Ishikawa (cell line): ENCODE results near the gene SLC35G6.

Experiments used
- CEBPB ChIP-seq: IDR thresholded peaks from 2 replicates; pipeline ENCODE4 v1.6.1; 2012
- CREB1 ChIP-seq: IDR thresholded peaks from 2 replicates; pipeline ENCODE4 v1.6.1; 2012; ENCODE audit warnings: low read depth
- EGR1 ChIP-seq: IDR thresholded peaks from 2 replicates; pipeline ENCODE4 v1.6.1; 2012
- EP300 ChIP-seq: IDR thresholded peaks from 2 replicates; pipeline ENCODE4 v1.6.1; 2012; ENCODE audit warnings: borderline replicate concordance
- FOXM1 ChIP-seq: IDR thresholded peaks from 2 replicates; pipeline ENCODE4 v1.6.1; 2012; ENCODE audit warnings: low read depth, borderline replicate concordance
- NFIC ChIP-seq: IDR thresholded peaks from 2 replicates; pipeline ENCODE4 v1.6.1; 2012
- RAD21 ChIP-seq: IDR thresholded peaks from 2 replicates; pipeline ENCODE4 v1.6.1; 2012; ENCODE audit warnings: low read depth
- TAF1 ChIP-seq: IDR thresholded peaks from 2 replicates; pipeline ENCODE4 v1.6.1; 2012; ENCODE audit warnings: low read depth, mild to moderate bottlenecking
- USF1 ChIP-seq: IDR thresholded peaks from 2 replicates; pipeline ENCODE4 v1.6.1; 2012
- YY1 ChIP-seq: IDR thresholded peaks from 2 replicates; pipeline ENCODE4 v1.6.1; 2012; ENCODE audit warnings: low read depth
- TF ChIP-seq, protein P1 (sequence below): IDR thresholded peaks from 2 replicates; pipeline ENCODE4 v1.6.1; 2012

SLC35G6 gene

DNA sequence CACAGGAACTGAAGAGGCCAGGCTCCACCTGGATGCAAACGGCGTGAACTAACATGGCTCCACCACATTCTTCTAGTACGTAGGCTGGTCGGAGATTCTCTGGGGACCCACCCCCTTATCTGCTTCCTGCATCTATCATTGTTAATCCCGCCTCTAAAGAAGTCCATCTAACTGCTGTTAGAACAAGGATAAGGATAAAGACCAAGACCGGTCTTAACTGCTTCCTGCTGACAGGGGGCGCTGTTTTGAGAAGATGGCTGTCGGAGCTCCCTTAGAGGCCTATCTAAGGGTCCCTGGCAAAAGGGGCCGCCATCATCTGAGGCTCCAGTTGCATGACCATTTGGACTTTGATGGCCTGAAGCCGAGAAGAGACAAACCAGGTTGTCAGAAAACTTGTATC, 41.8 kb downstream of the SLC35G6 start:
- TF ChIP-seq CREB1 = no peak
- TF ChIP-seq, protein P1, sequence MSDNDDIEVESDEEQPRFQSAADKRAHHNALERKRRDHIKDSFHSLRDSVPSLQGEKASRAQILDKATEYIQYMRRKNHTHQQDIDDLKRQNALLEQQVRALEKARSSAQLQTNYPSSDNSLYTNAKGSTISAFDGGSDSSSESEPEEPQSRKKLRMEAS = no peak
- TF ChIP-seq RAD21 = peak; percentile 29; the same call in 1 of the 2 replicates
- TF ChIP-seq YY1 = peak; percentile 56; the same call in 1 of the 2 replicates

DNA sequence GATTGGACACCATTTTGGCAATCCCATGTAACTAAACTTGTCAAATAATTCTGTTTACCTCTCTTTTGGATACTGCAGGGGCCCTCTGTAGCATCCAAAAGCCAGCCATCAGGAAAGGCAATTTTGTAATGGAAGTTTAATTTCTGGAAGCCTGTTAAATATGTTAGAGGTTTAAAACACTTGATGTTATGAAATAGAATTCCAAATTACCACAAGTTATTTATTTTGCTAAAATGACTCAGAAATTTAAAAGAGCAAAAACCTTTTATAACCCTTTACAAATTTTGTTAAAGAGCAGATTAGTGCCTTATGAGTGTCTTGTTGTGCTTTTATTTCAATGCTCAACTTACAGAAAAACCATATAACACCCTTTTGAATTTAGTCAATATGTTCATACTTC, 47.6 kb downstream of the SLC35G6 start:
- no peak for TF ChIP-seq CREB1
- TF ChIP-seq NFIC = no peak
- TF ChIP-seq, protein P1 = no peak
- TF ChIP-seq FOXM1 = no peak
- TF ChIP-seq TAF1 = no peak
- TF ChIP-seq EGR1 = no peak
- no peak for TF ChIP-seq USF1
- TF ChIP-seq CEBPB = no peak

DNA sequence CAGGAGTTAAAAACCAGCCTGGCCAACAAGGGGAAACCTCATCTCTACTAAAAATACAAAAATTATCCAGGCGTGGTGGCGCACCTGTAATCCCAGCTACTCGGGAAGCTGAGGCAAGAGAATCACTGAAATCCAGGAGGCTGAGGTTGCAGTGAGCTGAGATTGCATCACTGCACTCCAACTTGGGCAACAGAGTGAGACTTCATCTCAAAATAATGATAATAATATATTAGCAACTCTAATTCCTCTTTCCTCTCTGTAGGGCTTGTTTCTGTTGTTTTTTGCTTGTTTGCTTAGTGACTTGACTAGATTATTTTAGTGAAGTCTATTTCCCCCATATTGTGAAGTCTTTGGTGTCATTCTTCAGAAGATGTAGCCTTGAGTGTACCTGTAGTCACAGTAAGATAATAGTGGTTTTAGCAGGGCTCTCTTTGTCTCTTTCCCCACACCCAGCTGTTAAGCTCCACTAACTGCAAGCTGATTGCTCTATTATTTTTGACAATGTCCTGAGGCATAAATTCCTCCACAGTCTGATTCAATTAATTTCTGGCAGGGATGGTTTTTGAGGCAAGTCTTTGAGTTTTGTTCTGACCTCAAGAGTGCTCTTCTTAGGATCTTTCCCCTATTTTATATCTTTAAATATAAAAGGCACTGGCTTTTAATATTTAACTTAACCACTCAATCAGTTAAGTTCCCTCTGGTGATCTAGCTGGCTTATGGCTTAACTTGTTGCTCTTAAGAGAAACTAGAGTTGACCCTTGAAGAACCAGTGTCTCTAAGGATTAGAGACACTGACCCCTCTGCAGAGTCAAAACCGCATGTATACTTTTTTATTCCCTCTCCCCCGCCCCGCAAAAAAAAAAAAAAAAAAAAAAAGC, 49.0 kb downstream of the SLC35G6 start:
- TF ChIP-seq EP300 (no peak), EGR1 (no peak)
